Gastrocnemius medialis (tissue), 4 donors: ENCODE results near the gene MUSTN1. TPM values are rescaled to one million over a fixed set of nuclear protein-coding genes. Genes with fewer than 3 reads are reported as not detected.

Experiments used
- ATAC-seq, 2 donors: fragments of 150-250 bp; one replicate each; pipeline ENCODE4 v1.9.1; 2016
- DNase-seq, 2 donors: peaks; one replicate each; pipeline ENCODE4 v3.0.0-alpha.2; 2019
- H3K27ac ChIP-seq, 4 donors: fragments of 200-600 bp; sonication (generic); 1 replicate in 1 of 4; 2 replicates in 3 of 4; pipeline ENCODE4 v1.5.1; 2016 to 2018; ENCODE audit warnings: mild to moderate bottlenecking in 2 of 4, moderate library complexity in 1 of 4
- H3K27me3 ChIP-seq, 3 donors: fragments of 200-600 bp; sonication (generic) in 2 of 3; 1 replicate in 1 of 3; 2 replicates in 2 of 3; pipeline versions ENCODE4 v1.5.1 to v1.6.0; 2016 to 2019; ENCODE audit warnings: mild to moderate bottlenecking in 1 of 3, moderate library complexity in 1 of 3
- H3K36me3 ChIP-seq, 2 donors: fragments of 200-600 bp; sonication (generic) in 1 of 2; one replicate each; pipeline ENCODE4 v1.5.1; 2017 to 2018
- H3K4me1 ChIP-seq, 2 donors: fragments of 200-600 bp; sonication (generic) in 1 of 2; one replicate each; pipeline ENCODE4 v1.5.1; 2016 to 2017; ENCODE audit warnings: mild to moderate bottlenecking in 2 of 2
- H3K4me3 ChIP-seq, 4 donors: fragments of 200-600 bp; sonication (generic) in 3 of 4; 1 replicate in 1 of 4; 2 replicates in 3 of 4; pipeline ENCODE4 v1.5.1; 2016 to 2019; ENCODE audit warnings: mild to moderate bottlenecking in 2 of 4
- H3K9me3 ChIP-seq, 3 donors: fragments of 200-600 bp; sonication (generic) in 2 of 3; 1 replicate in 1 of 3; 2 replicates in 2 of 3; pipeline ENCODE4 v1.5.1; 2016 to 2019
- CTCF ChIP-seq, 5 experiments: fragments of 450-650 bp in 3 of 5; fragments of 200-600 bp in 2 of 5; sonication (generic) in 2 of 5; IDR thresholded peaks in 4 of 5; conservative IDR thresholded peaks in 1 of 5; 1 replicate in 4 of 5; 2 replicates in 1 of 5; pipeline ENCODE4 v1.5.1; 2016 to 2019; ENCODE audit warnings: antibody characterized with exemption in 5 of 5, mild to moderate bottlenecking in 3 of 5, moderate library complexity in 3 of 5
- POLR2A ChIP-seq, 2 donors: fragments of 450-650 bp; IDR thresholded peaks; one replicate each; pipeline ENCODE4 v1.6.1; 2017; ENCODE audit warnings: antibody characterized with exemption in 2 of 2, mild to moderate bottlenecking in 2 of 2, moderate library complexity in 2 of 2
- in situ Hi-C, 4 donors: fragments of 200-750 bp; cut with MboI; loops; one replicate each; pipeline versions ENCODE4 v1.15.0 to v1.8.0; 2017; ENCODE audit warnings: low sequenced_read_pairs in 4 of 4
- intact Hi-C: fragments of 100-400 bp; cut with DNase I; formaldehyde crosslinking; loops from one replicate; pipeline ENCODE4 v1.15.1; 2023; ENCODE audit warnings: low total_unique reads
- total RNA-seq, 4 donors: library from RNA; depleted of rRNA; stranded (reverse); fragments of >200 nt; gene quantifications; one replicate each; pipeline versions ENCODE4 v1.1.0 to v1.2.3, GENCODE V29; 2016

MUSTN1 gene
- total RNA-seq, 4 donors from 2014 or later = 218 to 2,149 (median 412) TPM

GRCh38 chr3:52827866-52828376 is 6.9 kb downstream of the MUSTN1 start:
- intact Hi-C loops (no loop called here), in situ Hi-C loops (no loop called here)
- no peak for DNase-seq
- TF ChIP-seq POLR2A (IDR thresholded peaks at IDR 0.05) = no peak
- no peak for TF ChIP-seq CTCF (IDR thresholded peaks at IDR 0.05 in 4 of 5, conservative IDR thresholded peaks at IDR 0.05 in 1 of 5)
- Histone ChIP-seq H3K9me3 (no peaks in the 10 kb centered on the region), H3K36me3 (peaks cover 0 to 73% of the 10 kb centered on the region in 2 donors), H3K4me1 (peaks cover 31 to 32% of the 10 kb centered on the region in 2 donors), H3K27me3 (no peaks in the 10 kb centered on the region), H3K4me3 (no peak overlapping the region), H3K27ac (peak overlapping the region; percentile 51 to 96 (median 74))
- no peak for ATAC-seq

- in situ Hi-C loops (no loop called here), intact Hi-C loops (no loop called here)
- Histone ChIP-seq H3K27ac (peak overlapping the region; percentile 51 to 96 (median 74)), H3K27me3 (no peaks in the 10 kb centered on the region), H3K36me3 (peaks cover 0 to 78% of the 10 kb centered on the region in 2 donors), H3K4me1 (peaks cover 26 to 27% of the 10 kb centered on the region in 2 donors), H3K4me3 (no peak overlapping the region), H3K9me3 (no peaks in the 10 kb centered on the region)
- ATAC-seq = peak in 1 of 2 donors; percentile 32
- DNase-seq = peak; percentile 47 to 53
- no peak for TF ChIP-seq CTCF (IDR thresholded peaks at IDR 0.05 in 4 of 5, conservative IDR thresholded peaks at IDR 0.05 in 1 of 5)
- TF ChIP-seq POLR2A (IDR thresholded peaks at IDR 0.05) = peak in 1 of 2 donors; percentile 12
Measured at GRCh38 chr3:52827441-52827840, 7.4 kb downstream of the MUSTN1 start.

- Histone ChIP-seq H3K9me3 (no peaks in the 10 kb centered on the region), H3K27ac (peak overlapping the region in 1 of 4 donors; percentile 96), H3K27me3 (no peaks in the 10 kb centered on the region), H3K4me1 (peaks cover 7 to 11% of the 10 kb centered on the region in 2 donors), H3K36me3 (peaks cover 0 to 96% of the 10 kb centered on the region in 2 donors), H3K4me3 (no peak overlapping the region)
- DNase-seq (no peak), ATAC-seq (no peak)
- TF ChIP-seq CTCF (IDR thresholded peaks at IDR 0.05 in 4 of 5, conservative IDR thresholded peaks at IDR 0.05 in 1 of 5) (no peak), POLR2A (IDR thresholded peaks at IDR 0.05) (no peak)
- intact Hi-C loops = no loop called here
- in situ Hi-C loops = no loop called here
Measured at GRCh38 chr3:52824037-52824436, 10.8 kb downstream of the MUSTN1 start.

- in situ Hi-C loops (no loop called here), intact Hi-C loops (no loop called here)
- Histone ChIP-seq H3K4me3 (no peak overlapping the region), H3K9me3 (no peaks in the 10 kb centered on the region), H3K36me3 (peaks cover 0 to 96% of the 10 kb centered on the region in 2 donors), H3K27me3 (no peaks in the 10 kb centered on the region), H3K4me1 (peaks cover 7 to 8% of the 10 kb centered on the region in 2 donors), H3K27ac (peak overlapping the region in 3 of 4 donors; percentile 3 to 96 (median 30))
- DNase-seq = no peak
- no peak for TF ChIP-seq CTCF (IDR thresholded peaks at IDR 0.05 in 4 of 5, conservative IDR thresholded peaks at IDR 0.05 in 1 of 5)
- no peak for TF ChIP-seq POLR2A (IDR thresholded peaks at IDR 0.05)
- no peak for ATAC-seq
Measured at GRCh38 chr3:52822363-52822762, 12.5 kb downstream of the MUSTN1 start.

GRCh38 chr3:52820736-52821135 is 14.1 kb downstream of the MUSTN1 start:
- in situ Hi-C loops = no loop called here
- Histone ChIP-seq H3K27me3 (no peaks in the 10 kb centered on the region), H3K4me3 (no peak overlapping the region), H3K27ac (peak overlapping the region in 3 of 4 donors; percentile 54 to 96 (median 69)), H3K36me3 (peaks cover 0 to 98% of the 10 kb centered on the region in 2 donors), H3K4me1 (peaks cover 7 to 8% of the 10 kb centered on the region in 2 donors), H3K9me3 (no peaks in the 10 kb centered on the region)
- peak; percentile 33 to 58 (median 39) for TF ChIP-seq CTCF (IDR thresholded peaks at IDR 0.05 in 4 of 5, conservative IDR thresholded peaks at IDR 0.05 in 1 of 5)
- no peak for TF ChIP-seq POLR2A (IDR thresholded peaks at IDR 0.05)
- ATAC-seq = peak in 1 of 2 donors; percentile 54
- intact Hi-C loops = no loop called here
- DNase-seq = no peak
